HG02885 (cell line): ENCODE data around the gene TRIM45.

Experiments
- ATAC-seq: cut with Tn5 transposase; IDR thresholded peaks from one replicate; pipeline ENCODE4 v1.9.1; 2021; ENCODE audit warnings: mild to moderate bottlenecking; ENCODE audit not compliant: unreplicated experiment, poor library complexity

Gene TRIM45

DNA sequence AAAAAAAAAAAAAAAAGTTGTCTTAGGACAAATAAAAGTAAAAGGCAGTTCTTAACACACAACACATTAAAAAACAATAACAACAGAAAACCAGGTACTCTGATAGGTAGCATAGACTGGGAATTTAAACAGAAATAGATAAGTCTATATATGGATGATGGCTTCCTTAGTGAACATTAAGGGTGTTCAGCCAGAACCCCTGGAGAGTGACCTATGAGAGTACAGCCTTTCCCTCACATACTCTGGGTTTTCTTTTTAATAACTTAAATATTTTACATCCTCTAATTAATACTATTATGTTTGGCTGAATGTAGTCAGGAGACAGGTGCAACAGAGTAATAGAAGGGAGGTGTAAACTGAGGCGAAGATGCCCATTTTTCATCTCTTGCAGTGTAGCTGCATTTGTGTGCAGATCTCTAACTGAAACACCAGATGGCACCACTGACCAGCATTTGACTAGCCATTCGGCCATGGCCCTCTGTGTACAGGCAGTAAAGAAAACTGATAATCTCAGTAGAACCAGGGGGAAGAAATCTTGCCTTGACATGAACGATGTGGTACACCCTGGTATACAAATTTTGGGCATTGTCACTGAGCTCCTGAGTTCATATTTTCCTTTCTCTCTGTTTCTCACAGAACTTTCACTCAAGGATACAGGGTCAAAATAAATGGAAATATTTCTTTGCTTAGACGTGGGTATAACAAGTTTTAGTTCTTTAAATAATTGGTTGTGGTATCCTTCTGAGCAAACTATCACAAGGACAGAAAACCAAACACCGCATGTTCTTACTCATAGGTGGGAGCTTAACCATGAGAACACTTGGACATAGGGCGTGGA, 53.8 kb downstream of the TRIM45 start:
- peak; percentile 80 for ATAC-seq

DNA sequence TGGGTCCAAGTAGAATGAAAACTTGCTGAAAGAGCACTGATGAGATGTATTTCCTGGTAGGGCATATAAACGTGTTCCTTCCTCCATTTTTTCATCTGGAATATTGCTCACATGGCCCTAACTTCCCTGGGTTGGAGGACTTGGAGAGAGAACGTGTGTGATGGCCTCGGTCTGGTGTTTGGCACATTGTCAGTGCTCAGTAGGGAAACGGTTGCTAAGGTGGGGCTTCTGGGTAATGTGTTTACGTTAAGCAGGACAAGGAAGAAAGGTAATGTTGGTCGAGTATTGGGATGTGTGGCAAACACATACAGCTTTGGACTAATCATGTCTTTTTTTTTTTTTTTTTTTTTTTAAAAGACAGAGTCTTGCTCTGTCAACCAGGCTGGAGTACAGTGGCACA, 55.2 kb downstream of the TRIM45 start:
- ATAC-seq: no peak

DNA sequence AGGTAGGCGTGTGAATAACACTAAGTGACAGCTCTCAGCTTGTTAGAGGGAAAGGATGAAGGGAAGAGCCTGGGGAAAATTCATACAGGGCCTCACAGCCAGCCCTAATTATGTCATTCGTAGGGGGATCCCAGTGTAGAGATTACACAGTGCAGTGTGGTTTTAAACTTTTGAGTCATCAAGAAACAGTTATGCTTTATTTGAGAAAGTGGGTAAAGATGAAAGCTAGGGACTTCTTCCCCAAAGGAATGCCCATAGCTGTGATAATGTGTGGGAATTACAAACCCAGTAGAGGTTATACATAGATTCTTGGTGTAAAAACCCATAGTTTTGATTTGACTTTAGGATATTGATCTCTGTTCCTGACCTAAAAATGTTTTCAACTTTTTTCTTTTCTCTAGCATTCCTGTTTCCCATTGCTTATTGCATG, 59.5 kb downstream of the TRIM45 start:
- ATAC-seq: peak; percentile 27
